ENCODE data around the gene PGP.
A peak's percentile ranks its signal among the peaks of the same experiment; 100 is the strongest.

PGP gene

DNA sequence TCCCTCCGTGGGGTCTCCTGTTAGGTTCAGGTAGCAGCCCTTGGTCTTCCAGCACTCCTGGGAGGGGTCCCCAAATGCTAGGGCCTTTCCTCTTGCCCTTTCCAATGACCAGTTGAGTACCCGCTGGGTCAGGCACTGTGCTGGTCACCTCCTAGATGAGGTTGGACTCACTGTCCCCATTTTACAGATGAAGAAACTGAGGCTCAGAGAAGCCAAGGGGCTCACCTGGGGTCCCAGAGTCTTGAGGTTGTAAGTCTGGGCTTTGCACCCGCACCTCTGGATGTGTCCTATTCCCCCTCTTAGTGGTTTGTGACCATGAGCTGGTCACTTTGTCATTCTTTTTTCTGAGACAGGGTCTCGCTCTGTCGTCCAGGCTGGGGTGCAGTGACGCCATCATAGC lies 16.9 kb downstream of the PGP start:
- DNase-seq: no peak

DNA sequence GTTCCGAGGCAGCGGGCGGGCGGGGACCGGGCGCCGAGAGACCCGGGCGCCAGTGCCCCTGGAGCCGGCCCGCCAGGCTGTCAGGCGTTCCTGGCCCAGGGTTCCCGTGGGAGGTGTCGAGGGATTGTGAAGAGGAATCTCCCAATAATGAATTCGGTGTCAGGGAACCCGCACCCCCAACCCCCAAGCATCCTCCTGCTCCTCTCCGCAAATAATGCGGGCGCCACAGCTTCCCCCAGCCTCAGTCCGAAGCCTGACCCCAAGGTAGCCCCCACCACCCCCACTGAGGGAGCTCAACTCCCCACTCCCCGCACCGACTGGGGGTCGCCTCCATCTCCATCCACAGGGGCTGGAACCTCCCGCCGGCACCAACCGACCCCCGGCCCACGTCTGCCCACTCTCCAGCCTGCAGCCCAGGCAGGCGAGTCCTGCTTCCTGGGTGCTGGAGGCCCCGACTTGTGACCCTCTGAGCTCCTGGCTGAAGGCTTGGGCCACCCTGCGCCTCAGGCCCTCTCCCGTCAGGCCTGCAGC lies 17.6 kb downstream of the PGP start:
- DNase-seq: no peak

DNA sequence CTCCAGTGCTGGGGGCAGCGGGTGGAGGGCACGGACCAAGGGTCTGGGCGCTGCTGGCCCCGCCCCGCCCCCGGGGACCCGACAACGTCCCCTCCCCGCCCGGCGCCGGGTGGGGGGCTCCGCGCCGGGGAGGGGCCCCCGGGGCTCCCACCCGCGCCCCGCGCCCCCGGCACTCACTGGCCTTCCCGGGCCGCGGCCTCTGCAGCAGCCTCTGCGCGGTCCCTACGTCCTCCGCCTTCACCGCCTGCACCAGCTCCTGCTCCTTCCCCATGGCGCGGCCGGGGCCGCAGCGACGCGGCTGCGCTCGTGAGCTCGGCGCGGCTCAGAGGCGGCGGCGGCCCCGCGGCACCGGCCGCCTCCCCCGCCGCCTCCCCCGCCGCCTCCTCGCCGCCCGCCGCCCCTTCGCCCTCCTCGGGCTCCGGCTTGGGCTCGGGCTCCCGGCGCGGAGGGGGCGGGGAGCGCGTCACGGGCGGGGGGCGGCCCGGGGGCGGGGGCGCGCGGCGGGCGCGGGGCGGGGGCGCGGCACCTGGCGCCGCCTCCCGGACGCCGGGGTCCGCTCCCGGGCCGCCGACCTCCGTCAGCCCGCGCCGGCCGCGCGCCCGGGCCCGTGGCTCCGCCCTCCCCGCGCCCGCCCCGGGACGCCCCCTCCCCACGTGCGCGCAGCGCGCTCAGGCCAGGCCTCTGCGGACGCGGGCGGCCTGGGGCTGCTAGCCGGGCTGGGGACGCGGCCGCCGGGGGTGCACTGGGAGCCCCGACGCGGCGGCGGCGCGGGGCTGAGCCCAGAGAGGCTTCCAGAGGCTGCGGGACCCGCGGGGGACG lies 18.3 kb downstream of the PGP start, which contains the start of gene CASKIN1:
TSS of gene CASKIN1 (minus strand) at position 444 of the 819 bp plus-strand sequence. CDS start at position 271, 173 bp downstream.
- DNase-seq: no peak

DNA sequence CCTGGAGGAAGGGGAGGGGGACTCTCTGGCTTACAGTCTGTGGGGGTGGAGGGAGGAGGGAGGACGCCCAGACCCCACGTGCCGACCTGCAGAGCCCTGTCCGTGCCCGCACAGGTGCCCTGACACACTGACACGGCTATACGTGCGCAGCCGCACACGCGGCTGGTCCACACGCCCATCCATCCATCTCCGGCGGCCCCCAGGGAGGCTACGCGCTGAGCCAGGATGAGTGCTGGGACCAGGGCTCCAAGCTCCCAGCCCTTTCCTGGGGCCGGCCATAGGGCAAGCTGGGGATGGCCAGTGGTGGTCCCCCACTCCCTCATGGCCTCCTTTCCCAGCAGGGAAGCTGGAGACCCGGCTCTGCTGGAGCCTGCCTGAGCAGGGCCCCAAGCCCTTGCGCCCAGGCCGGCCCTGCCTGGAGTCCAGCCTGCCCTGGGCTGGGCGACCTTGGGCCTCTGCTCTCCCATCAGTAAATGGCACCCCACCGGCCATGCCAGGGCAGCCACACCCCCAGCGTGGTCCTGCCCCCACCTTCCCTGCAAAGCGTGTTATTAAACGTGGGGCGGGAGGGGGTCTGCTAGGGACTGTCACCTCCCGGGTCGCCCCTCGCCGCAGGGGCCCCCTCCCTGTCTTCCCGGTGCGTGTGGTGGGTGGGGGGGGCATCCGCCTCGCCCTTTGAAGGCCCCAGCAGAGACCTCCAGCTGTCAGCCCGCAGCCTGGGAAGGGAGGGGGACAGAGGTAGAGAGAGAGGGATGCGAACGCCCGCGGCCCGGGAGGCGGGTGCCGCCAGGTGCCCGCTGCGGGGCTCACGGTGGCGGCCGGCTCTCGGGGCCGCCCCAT lies 19.1 kb downstream of the PGP start:
- DNase-seq: no peak

DNA sequence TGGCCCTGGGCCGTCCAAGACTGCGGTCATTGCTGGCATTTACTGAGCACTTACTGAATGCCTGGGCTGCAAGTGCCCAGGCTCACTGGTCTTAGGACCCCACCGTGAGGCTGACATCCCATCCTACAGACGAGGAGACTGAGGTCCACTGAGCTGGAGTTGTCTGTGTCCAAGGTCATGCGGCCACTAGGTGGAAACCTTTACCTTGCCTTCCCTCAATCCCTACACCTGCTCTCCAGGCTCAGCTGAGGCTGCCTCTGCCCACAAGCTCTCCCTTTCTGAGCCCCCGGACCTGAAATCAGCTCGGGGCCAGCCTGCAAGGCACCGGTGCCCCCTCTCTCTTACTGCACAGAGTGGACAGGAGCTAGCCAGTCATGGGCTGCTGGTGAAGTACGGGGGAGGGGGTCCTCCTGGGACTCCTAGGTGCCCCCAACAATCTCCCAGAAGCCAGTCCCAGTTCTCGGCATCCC lies 19.8 kb downstream of the PGP start:
- peak; percentile 2 for DNase-seq

DNA sequence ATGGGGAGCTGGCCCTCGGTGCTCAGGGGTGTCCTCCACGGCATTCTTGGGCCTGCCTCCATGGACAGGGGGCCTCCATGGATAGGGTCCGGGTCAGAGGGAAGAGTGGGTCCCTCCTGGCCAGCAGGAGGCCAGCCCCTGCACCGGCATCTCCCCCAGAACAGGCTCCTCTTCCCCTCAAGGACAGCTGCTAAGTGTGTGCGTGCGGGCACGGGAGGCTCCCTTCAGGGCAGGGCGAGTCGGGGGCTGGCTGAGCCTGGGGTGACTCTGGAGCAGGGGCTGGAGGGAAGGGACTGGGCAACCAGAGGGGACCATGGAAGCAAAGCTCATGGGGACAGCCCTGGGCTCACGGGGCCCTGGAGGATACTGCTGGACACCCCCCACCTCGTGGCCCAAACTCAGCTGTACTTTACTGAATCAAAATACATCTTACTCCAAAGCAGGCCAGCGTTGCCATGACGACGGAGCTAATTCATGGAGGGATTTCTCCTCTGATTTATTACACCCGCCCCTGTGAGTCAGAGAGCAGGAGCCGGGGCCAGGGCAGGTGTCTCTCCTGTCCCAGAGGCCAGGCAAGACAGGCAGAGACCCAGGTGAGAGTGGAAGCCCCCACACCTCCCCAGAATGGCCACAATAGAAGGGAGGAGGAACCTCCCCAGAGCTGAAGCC lies 20.3 kb downstream of the PGP start:
- DNase-seq: no peak

DNA sequence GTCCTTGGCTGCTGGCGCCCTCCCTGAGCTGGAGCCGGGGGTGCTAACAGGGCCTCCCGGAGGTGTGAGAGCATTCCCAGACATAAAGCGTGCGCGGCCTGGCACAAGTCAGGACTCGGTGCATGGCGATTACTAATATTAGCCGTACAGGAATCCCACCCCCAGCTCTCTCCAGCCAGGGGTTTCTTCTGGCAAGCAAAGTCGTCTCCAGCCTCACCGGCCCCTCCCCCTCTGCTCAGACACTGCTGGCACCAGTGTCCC lies 23.3 kb downstream of the PGP start:
- DNase-seq: no peak

DNA sequence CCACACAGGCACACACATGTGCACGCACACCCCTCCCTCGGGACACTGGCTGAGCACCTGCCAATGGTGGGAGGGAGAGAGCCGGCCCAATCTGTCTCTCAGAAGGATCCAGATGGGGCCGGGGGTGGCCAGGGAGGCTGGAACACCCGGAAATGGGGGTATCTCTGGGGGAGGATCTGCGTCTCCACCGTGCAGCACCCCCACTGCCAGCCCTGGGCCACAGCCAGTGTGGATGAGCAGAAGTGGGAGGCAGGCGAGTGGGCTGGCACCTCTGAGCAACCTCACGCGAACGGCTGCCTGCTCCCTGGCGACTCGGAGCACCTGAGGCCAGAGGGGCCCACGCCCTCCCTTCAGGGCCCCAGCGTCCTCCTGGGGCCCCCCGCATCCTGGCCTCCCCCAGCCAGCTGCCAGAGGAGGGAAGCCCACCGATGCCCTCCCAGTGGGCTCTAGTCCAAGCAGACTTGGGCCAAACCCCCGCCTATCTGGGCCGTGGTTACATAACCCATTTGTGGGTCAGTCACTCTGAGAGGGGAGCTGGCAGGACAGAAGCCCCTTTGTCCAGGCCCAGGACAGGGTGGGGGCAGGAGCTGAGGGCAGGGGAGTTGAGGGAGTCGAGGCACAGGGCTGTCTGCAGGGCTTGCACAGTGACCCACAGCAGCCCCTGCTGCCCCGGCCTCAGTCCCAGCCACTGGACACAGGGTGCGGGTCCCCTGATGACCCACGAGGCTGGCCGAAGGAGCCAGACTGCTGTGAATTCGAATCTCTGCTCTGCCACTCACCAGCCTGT lies 23.8 kb downstream of the PGP start:
- DNase-seq: no peak

DNA sequence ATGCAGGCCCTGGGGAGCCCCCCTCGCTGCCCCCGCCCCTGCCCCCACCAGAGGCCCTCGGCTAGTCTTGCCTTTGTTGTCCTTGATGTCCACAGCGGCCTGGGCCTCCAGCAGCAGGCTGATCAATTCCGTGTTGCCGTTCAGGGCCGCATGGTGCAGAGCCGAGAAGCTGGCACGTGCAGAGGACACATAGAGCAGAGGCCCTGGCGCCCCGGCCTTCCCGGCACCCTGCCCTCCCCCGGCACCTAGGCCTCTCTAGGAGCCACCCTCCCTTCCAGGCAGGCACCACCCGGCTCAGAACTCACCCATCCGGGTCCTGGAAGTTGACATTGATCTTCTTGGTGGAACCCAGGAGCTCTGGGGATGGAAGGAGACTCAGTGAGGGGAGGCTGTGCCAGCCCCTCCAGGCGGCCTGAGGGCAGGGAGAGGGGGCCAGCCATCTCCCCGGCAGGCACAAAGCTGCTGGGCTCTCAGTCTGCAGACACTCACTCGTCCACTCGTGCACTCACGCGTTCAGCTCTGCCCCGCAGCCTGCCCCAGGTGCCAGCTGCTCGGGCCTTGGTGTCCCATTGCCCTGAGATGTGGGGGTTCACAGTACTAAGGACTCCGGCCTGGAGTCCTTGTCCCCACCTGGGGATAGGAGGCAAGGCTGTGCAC lies 24.5 kb downstream of the PGP start:
- DNase-seq: no peak

DNA sequence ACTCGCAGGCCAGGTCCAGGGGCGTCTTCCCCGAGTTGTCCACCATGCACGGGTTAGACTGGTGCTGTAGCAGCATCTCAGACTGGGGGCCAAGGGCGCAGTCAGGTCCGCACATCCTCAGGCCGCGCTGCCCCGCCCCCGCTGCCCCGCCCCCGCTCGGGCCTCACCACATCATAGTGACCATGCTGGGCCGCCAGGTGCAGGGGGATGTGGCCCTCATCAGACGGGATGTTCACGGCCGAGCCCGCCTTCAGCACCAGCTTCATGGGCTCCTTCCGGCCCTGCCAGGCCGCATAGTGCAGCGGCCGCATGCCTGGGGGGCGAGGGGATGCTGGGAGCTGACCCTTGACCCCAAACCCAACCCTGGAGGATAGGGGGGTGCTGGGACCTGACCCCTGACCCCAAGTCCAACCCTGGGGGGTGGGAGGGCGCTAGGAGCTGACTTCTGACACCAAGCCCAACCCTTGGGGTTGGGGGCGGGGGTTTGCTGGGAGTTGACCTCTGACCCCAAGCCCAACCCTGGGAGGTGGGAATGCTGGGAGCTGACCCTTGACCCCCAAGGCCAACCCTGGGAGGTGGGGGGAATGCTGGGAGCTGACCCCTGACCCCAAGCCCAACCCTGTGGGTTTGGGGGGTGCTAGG lies 25.3 kb downstream of the PGP start:
- no peak for DNase-seq

DNA sequence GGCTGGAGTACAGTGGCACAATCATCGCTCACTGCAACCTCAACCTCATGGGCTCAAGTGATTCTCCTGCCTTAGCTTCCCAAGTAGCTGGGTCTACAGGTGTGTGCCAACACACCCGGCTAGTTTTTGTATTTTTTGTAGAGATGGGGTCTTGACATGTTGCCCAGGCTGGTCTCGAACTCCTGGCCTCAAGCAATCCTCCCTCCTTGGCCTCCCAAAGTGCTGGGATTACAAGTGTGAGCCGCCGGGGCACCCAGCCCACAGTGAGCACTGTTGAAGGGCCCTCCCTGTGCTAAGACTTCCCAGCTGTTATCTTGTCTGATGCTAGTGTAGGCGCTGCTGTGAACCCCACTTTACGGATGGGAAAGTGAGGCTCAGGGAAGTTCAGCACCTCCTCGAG lies 26.2 kb downstream of the PGP start:
- no peak for DNase-seq

DNA sequence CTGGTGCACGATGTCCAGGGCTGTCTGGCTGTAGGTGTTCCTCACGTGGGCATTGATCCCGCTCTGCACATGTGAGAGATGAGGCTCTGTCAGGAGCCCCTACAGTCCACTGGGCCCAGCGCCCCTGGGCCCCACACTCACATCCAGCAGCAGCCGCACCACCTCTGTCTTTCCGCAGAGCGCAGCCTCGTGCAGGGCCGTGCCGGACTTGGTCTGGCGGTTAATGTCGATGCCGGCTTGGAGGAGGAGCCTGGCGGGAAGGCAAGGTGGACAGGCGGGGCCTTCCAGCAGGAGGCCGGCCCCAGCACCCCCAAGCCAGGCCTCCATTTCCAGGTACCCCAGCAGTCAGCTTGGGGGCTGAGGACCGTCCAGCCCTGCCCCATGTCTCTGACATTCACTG lies 27.4 kb downstream of the PGP start:
- DNase-seq: no peak

DNA sequence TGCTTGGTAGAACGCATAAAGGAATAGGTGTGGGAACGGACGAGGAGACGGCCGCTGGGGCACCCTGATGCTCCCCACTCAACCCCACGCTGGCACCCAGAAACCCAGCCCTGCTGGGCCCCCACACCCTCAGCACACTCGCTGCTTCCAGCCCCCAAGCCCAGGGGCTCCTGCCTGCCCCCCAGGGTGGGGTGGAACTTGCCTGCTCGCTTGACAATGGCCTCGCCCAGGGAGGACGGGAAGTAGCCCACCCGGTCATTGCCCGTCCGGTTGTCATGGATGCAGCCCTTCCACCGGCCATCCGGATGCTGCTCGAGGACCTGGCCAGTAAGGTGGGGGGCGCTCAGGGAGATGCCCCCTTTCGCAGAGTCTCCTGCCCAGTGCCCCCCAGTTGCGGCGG lies 28.1 kb downstream of the PGP start:
- no peak for DNase-seq

DNA sequence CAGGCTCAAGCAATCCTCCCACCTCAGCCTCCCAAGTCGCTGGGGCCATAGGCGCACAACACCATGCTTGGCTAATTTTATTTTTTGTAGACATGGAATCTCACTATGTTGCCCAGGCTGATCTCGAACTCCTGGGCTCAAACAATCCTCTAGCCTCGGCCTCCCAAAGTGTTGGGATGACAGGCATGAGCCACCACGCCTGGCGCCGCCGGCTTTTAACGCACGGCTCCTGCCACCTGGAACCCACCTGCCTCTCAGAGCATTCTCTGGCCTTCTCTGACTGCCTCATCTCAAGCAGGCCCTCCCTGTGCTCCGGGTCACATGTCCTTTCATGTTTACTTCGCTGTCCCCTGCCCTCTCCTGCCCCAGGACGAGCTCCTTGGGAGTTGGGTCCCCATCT lies 28.6 kb downstream of the PGP start:
- no peak for DNase-seq

DNA sequence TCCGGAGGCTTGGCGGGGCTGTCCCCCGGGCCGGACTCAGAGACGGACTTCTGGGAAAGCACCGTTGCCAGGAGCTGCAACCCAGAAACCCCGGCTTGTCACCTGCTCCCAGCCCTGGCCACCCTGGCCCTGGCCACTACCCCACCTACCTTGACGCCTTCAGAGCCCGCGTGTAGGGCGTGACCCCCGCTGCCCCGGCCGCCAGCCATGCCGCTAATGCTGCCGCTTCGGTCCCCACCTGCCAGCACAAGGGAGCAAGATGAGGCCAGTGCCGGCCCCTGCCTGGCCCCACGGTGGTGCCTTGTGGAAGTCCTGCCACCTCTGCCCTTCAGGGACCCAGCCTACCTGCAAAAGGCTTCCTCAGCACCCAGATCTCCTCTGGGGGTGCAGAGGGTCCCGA lies 29.7 kb downstream of the PGP start:
- no peak for DNase-seq

DNA sequence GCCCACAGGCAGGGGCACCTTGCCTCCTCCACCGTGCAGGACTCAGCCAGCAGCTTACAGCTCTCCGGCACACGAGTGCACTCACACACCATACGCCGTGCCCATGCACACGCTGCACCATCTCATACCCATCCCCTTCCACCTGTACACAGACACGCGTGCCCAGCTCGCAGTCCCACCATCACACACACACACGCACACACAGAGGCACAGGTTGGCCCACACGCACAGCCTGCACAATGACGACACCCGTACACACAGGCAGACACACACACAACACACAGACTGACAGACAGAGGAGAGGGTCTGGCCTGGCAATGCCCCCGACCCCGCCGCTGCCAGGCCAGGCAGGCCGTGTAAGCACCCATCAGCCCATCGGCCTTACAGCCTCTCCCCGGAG lies 30.3 kb downstream of the PGP start:
- no peak for DNase-seq

DNA sequence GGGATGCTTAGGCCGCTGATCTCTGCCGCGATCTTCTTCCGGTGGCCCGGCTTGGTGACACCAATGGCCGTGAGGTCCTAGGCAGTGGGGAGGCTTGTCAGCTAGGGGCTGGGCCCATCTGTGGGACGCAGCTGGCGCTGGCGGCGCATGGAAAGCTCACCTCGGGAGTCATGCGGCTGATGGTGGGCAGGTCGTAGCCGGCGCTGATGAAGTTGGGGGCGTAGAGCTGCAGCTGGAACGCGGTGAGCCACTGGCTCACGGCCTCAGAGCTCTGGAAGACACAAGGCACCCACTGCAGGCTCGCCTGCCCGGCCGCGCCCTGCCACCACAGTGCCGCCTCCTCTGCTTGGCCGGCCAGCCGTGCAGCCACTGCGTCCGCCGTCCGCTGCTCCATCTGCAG lies 31.0 kb downstream of the PGP start:
- no peak for DNase-seq

DNA sequence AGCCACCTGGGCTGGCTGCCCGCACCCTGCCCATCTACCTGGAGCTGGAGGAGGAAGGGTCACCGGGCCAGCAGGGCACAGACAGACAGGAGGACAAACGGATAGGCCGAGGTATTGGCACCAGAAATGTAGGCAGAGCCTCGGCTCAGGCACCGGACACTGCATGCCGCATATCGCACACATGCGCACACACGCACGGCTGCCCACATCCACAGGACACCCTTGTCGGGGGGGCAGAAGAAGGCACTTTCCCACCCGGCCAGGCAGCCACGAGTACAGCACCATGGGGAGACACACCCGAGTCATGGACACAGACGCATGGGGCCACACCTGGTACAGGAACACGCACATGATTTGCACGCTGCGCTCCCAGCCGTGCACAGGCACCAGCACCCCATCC lies 32.7 kb downstream of the PGP start:
- DNase-seq: no peak

DNA sequence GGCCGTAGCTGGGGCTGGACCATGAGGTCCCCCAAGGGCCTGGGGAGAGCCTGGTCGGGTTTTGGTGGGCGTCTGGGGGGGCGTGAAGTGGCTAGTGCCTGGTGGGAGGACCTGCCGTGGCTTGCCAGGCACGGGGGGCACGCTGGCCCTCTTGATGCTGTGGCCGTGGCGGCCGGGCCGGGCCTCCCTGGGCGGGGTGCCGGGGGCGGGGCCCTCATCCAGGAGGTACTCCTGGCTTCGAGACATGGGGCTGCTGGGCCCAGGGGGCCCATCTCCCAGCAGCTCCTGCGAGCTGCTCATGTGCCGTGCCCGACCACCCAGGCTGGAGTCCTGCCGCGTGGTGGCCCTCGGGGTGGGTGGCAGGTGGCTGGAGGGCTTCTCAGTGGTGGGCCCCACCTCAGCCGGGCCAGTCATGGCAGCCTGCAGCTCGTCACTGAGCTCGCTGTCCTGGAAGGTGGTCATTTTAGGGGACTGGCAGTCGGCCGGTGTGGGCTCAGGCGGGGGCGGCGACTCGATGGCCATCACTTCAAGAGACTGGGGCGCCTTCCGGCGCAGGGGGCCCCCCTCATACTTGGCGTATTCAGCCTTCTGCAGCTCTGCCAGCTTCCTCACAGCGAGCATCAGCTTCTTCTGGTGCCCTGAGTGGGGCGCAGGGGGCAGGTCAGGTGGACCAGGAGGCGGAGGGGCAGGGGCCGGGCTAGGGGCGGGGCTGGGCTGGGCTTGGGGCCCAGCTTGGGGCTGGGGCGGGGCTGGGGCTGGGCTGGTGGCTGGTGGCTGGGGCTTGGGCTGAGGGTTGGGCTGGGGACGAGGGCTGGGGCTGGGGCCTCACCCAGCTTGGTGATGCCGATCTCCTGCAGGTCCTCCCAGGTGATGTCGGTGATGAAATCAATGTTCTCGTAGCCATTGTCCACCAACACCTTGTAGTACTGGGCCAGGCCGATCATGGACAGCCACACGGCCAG lies 33.4 kb downstream of the PGP start:
- no peak for DNase-seq

DNA sequence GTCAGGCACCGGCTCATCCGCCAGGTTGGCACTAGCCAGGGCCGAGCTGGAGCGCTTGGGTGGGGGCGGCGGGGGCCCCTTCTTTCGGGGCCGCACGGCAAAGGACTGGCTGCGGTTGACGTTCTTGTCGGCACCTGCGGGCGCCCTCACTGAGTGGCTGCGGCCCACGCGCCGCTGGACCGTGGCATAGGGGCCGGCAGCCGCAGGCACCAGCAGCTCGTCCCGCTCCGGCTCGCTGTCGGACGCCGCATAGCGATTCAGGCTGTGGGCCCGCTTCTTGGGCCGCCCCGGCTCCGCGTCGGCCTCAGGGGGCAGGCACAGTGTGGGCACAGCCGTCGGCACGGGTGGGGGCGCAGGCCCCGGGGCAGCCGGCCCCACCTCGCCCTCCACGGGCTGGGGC lies 34.2 kb downstream of the PGP start:
- no peak for DNase-seq
